ENCODE data around the gene CASP14.
A peak's percentile ranks its signal among the peaks of the same experiment; 100 is the strongest.
"Not testable (repeated sequence)": the region's sequence is repeated elsewhere in the genome, so short reads cannot be mapped to it uniquely, and the experiment has no call there.

The CASP14 gene

GRCh38 chr19:15048885-15049541 lies at the start of gene CASP14:
Gene CASP14, plus strand, starts transcription at chr19:15049480. Its CDS starts 2,772 bp downstream, at chr19:15052252.
- DNase-seq (ENCODE audit: low spot score): no peak

DNA sequence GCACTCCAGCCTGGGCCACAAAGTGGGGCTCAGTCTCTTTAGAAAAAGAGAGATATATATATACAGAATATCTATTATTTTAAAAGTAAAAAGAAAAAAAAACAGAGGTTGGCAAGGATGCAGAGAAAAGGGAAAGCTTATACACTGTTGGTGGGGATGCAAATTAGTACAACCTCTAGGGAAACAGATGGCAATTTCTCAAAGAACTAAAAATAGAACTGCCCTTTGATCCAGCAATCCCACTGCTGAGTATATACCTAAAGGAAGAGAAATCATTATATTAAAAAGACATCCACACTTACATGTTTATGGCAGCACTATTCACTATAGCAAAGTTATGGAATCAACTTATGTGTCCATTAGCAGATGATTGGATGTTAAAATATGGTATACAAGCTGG lies 41.0 kb upstream of the CASP14 start:
- no peak for DNase-seq (ENCODE audit: low spot score)

- no peak for DNase-seq (ENCODE audit: low spot score)
Observed at GRCh38 chr19:15010501-15011300, 38.6 kb upstream of the CASP14 start.

DNA sequence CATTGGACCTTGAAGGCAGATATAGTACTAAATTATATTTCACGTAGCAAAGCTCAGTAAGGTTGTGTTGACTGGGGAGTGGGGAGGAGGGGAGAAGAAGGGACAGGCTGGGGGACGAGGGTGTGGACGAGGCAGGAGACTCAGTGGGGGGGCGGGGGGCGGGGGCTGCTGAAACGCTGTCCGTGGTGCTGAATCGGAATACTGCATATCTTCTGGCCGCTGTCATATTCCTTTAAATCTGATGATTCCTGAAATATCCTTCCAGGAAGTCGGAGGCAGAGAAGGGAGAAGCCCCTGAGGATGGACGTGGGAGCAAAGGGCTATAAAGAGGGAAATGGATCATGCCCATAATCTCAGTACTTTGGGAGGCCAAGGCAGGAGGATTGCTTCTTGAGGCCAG lies 34.7 kb upstream of the CASP14 start:
- DNase-seq (ENCODE audit: low spot score): no peak

DNA sequence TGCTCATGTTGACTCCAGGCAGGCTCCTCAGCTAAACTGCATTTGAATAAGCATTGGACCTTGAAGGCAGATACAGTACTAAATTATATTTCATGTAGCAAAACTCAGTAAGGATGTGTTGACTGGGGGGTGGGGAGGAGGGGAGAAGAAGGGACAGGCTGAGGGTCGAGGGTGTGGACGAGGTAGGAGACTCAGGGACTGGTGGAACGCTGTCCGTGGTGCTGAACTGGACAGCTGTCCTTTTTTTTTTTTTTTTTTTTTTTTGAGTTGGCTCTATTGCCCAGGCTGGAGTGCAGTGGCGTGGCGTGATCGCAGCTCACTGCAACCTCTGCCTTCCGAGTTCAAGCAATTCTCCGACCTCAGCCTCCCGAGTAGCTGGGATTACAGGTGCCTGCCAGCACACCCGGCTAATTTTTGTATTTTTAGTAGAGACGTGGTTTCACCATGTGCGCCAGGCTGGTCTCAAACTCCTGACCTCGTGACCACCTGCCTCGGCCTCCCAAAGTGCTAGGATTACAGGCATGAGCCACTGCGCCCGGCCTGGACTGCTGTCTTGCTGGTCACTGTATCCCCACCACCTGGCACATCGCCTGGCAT lies 33.2 kb upstream of the CASP14 start:
- DNase-seq (ENCODE audit: low spot score): peak; percentile 29

DNA sequence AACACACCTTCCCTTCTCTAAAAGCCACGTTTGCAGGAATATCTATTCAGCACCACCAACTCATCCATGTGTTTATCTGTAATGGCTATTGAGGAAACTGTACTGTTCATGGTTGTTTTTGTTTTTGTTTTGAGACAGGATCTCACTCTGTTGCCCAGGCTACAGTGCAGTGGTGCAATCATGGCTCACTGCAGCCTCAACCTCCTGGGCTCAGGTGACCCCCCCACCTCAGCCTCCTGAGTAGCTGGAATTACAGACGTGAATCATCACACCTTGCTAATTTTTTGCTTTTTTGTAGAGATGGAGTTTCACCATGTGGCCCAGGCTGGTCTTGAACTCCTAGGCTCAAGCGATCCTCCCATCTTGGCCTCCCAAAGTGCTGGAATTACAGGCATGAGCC lies 30.4 kb upstream of the CASP14 start:
- not testable (repeated sequence) for DNase-seq (ENCODE audit: low spot score)

DNA sequence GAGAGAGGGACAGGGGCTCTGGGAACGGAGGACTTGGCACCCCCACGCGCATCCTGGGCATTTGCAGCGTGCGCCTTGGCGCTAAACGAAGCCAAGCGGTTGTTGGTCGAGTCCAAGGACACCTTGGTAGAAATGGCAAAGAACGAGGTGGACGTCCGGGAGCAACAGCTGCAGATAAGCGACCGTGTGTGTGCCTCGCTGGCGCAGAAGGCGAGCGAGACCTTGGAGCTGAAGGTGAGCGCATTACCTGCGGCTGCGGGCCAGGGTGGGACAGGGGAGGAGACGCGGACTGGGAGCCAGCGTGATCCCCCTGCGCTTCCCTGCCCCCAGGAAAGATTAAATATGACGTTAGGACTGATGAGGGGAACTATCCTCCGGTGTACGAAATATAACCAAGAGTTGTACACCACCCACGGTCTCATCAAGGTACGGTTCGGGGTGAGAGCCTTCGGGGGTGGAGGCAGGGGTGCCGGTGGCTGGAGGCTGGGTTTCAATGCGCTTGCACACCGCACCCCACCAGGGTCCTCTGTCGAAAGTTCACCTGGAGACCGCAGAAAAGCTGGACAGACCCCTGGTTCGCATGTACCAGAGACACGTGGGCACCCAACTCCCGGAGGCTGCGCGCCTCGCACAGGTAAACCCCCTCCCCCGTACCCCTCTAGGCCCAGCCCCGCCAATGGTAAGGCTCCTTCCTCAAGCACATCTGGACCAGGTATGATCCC lies 27.8 kb upstream of the CASP14 start:
- no peak for DNase-seq (ENCODE audit: low spot score)

DNA sequence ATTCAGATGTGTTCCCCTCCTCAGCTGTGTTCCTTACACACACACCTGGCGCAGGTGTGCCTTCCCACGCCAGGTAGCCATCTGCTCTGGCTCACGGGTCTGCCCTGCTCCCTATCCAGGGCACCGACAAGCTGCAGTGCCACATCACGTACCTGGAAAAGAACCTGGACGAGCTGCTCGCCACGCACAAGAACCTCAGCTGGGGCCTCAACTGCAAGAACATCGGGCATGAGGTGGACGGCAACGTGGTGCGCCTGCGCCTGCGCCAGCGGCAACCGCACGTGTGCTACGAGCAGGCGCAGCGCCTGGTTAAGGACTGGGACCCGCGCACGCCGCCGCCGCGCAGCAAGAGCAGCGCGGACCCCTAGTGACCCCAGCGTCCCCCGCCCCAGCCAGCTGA lies 26.5 kb upstream of the CASP14 start:
- DNase-seq (ENCODE audit: low spot score): no peak

DNA sequence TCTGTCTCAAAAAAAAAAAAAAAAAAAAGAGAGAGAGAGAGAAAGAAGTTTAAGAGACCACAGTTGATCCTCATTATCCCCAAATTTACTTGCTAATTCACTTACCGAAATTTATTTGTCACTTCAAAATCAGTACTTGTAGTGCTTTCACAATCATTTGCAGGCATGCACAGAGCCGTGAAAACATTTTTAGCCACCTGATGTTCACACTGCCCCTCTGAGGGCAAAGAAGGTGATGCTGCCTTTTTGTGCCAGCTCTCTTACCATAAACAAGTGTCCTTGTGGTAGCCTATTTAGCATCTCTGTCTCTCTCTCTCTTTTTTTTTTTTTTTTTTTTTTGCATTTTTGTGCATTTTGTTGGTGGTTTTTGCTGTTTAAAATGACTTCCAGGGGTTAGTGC lies 24.1 kb upstream of the CASP14 start:
- no peak for DNase-seq (ENCODE audit: low spot score)

DNA sequence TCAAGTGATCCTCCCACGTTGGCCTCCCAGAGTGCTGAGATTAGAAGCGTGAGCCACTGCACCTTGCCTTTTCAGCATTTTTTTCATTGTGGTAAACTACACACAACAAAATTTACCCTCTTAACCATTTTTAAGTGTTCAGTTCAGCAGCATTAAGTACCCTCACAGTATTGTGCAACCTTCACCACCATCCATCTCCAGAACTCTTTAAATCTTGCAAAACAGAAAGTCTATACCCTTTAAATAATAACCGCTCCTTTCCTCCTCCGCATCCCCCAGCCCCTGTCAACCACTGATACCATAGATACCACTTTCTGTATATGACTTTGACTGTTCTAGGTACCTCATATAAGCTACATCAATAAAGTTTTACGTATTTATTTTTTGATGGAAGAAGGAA lies 20.8 kb upstream of the CASP14 start:
- DNase-seq (ENCODE audit: low spot score): no peak

DNA sequence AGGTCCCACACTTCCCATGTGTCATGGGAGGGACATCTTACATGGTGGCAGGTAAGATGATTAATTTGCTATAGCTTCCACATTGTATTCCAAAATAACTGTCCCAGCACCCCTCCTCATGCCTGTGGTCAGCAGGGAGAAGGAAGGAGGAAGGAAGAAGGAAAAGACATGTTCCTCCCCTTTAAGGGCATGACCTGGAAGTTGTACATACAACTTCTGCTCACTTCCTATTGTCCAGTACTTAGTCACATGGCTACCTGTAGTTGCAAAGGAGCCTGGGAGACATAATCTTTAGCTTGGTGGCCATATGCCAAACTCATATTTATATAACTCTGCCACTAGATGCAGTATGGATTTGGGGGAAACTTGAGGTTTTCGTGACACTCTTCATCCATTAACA lies 17.6 kb upstream of the CASP14 start:
- no peak for DNase-seq (ENCODE audit: low spot score)

DNA sequence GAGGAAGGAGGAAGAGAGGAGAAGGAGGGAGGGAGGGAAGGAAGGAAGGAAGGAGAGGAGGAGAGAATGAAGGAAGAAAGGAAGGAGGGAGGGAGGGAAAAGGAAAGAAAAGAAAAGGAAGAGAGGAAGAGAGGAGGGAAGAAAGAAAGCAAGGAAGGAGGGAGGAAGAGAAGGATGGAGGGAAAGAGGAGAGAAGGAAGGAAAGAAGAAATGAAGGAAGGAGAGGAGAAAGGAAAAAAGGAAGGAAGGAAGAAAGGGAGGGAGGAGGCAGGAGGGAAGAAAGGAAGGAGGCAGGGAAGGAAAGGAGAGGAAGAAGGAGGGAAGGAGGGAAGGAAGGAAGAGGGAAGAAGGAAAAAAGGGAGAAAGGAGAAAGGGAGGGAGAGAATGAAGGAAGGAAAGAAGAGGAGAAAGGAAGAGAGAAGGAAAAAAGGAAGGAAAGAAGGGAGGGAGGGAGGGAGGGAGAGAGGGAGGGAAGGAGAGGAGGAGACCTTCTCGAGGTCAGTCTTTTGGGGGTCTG lies 13.4 kb upstream of the CASP14 start:
- DNase-seq (ENCODE audit: low spot score): no peak

DNA sequence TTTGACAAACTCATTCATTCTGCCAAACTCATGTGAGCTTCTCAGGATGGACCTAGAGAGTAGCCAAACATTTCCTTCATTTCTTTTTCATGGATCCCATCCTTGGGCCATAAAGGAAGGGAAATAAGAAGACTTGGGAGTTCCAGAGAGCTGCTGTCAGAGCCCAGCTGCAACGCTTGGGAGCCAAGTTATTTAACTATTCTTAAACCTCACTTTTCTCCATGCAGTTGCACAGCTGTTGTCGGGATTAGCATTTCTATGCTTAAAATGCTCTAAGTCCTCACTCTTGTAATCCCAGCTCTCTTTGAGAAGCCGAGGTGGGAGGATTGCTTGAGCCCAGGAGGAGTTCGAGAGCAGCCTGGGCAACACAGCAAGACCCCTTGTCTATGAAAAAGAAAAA lies 11.7 kb upstream of the CASP14 start:
- no peak for DNase-seq (ENCODE audit: low spot score)

DNA sequence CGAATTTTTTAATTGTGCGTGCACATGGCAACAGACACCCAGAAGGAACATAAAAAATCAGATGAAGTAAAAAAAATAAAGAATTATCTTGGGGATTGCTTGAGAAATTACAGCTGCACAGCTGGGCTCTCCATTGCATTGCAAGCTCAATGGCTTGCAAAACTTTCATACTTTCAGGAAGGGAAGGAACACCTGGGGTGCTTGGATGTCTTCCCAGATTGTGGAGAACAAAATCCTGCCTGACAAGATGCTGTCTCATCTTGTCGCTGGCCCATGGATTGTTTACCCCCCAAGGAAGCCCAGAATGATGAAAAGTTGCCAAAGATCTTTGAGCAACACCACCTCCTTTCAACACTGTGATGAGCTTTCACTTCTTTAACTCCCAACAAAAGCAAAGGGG lies 11.0 kb upstream of the CASP14 start:
- DNase-seq (ENCODE audit: low spot score): no peak

DNA sequence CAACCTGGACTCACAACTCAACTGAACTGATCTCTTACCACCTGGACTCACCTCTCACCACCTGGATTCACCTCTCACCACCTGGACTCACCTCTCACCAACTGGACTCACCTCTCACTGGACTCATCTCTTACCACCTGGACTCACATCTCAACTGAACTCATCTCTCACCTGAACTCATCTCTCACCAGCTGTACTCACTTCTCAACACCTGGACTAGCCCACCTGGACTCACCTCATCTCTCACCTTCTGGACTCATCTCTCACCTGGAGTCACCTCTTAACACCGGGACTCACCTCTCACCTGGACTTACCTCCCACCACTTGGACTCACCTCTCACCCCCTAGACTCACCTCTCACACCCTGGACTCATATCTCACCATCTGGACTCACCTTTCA lies 7.3 kb upstream of the CASP14 start:
- no peak for DNase-seq (ENCODE audit: low spot score)

DNA sequence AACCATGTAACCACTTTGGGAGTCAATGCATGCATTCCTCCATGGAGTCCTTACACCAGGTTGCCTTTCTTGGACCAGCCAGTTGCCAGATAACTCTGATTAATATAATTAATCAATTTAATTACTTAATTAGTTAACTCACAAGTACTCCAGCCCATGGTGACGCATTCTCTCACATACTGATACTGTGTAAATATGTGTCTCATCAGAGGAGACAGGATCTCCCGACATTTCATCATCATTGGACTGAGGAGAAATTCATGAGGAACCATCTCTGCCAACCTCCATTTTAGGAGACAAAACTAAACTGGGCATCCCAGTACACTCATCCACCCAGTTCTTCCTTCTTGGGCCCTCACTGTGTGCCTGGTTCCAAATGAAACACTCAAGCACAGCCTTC lies 6.5 kb upstream of the CASP14 start:
- no peak for DNase-seq (ENCODE audit: low spot score)

DNA sequence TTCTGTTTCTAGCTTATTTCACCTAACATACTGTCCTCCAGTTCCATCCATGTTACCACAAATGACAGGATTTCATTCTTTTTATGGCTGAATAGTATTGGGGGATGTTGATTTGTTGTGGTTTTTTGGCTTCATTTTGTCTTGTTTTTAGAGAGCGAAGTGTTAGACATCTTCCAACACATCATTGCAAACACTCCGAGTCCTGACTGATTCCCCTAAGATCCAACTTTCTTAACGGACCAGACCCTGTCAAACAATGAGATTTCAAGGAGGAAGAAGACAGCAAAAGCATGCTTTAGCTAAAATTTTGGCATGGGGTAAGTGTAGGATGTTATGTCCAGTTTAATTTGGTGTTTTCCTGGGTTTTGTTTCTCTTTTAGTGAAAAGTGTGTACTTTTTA lies 3.8 kb upstream of the CASP14 start:
- DNase-seq (ENCODE audit: low spot score): no peak

DNA sequence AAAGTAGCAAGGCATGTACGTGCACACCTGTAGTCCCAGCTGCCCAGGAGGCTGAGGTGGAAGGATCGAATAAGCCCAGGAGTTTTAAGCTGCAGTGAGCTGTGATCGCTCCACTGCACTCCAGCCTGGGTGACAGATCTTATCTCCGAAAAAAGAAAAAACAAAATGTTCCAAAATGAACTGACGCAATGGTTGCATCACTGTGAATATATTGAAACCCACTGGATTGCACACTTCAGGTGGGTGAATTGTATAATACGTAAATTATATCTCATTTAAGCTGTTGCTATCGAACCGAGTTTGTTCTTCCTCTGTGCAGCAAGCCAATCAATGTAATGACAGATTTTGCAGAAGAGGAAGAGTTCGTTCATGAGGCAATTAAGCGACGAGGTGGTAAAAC lies 1.6 kb upstream of the CASP14 start:
- no peak for DNase-seq (ENCODE audit: low spot score)

DNA sequence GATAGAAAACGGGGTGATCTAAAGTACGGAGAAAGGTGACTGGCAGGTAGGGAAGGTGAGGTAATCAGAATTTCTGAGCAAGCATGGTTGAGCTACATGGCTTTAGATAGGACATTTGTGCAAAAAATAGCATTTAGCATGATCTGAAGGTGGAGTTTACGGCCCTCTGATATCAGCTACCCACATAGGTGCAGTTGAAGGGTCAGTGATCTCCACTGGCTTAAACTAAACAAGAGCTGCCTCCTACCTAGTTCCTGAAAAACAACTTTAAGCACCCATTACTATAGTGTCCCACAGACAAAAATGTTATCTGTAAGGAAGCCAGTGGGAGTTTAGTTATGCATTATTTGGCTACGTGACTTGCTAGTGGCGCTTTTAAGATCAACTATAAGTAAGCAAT lies 1.2 kb upstream of the CASP14 start:
- DNase-seq (ENCODE audit: low spot score): no peak

DNA sequence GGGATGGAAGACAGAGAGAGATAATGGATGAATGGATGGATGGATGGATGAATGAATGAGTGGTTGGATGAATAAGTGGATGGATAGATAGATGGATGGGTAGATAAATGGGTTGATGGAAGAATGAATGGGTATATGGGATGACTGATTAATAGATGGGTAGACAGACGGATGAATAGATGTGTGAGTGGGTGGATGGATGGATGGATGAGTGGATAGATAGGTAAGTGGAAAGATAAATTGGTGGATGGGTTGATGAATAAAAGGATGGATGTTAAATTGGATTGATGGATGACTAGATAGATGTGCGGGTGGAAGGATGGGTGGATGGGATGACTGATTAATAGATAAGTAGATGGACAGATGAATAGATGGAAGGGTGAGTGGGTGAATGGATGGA lies 1.4 kb downstream of the CASP14 start:
- DNase-seq (ENCODE audit: low spot score): no peak

GRCh38 chr19:15062036-15062435 lies 12.8 kb downstream of the CASP14 start:
- DNase-seq (ENCODE audit: low spot score): no peak

DNA sequence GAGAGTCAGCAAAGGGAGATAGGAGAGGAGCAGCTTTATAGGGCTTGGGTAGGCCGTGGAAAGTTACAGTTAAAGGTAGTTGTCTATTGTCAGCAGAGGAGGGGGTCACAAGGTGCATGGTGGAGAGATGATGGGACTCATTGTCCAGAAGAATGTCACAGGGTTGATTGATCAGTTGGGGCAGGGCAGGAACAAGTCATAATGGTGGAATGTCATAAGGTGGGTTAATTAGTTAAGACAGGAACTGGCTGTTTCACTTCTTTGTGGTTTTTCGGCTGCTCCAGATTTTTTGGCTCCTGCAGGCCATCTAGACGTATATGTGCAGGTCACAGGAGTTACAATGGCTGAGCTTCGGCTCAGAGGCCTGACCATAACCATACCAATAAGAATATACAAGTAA lies 21.1 kb downstream of the CASP14 start:
- not testable (repeated sequence) for DNase-seq (ENCODE audit: low spot score)

Measured in AG08396 (cell line).